ENCODE results near the gene KNDC1. TPM values are rescaled to one million over a fixed set of nuclear protein-coding genes. Genes with fewer than 3 reads are reported as not detected.

Gene KNDC1
- polyA plus RNA-seq, 1 donor (not counting 4 experiments of a cell fraction or from before 2014, with no cell fraction given): 0.20 TPM

GRCh38 chr10:133205146-133205545, 45.1 kb downstream of the KNDC1 start:
- FAIRE-seq (no peak), DNase-seq (ENCODE audit: low read depth, low spot score) (no peak)
- Histone ChIP-seq H3K4me2 (ENCODE audit: control insufficient read depth, extremely low read depth, insufficient read depth, low read depth, low read length) (no peak overlapping the region), H3K4me3 (ENCODE audit: control insufficient read depth in 2 of 3, extremely low read depth in 1 of 3, insufficient read depth in 2 of 3, low read depth in 1 of 3, low read length in 3 of 3) (no peak overlapping the region), H3K9ac (ENCODE audit: control insufficient read depth, extremely low read depth, insufficient read depth, low read length) (no peak overlapping the region), H3K9me1 (ENCODE audit: control insufficient read depth, extremely low read depth, insufficient read depth, low read length) (no peaks in the 10 kb centered on the region), H3K79me2 (ENCODE audit: control insufficient read depth, insufficient read depth, low read length) (no peaks in the 10 kb centered on the region), H3K36me3 (ENCODE audit: control insufficient read depth in 2 of 2, extremely low read depth in 1 of 2, insufficient read depth in 2 of 2, low read length in 2 of 2) (no peaks in the 10 kb centered on the region), H2AFZ (ENCODE audit: control insufficient read depth, low read length) (no peak overlapping the region), H3K9me3 (ENCODE audit: control insufficient read depth, low read depth, low read length) (no peaks in the 10 kb centered on the region), H3K27me3 (ENCODE audit: control insufficient read depth, extremely low read depth, insufficient read depth, low read length) (peaks cover 19% of the 10 kb centered on the region), H4K20me1 (ENCODE audit: control insufficient read depth, extremely low read depth, insufficient read depth, low read length) (no peaks in the 10 kb centered on the region), H3K27ac (ENCODE audit: control insufficient read depth, insufficient read depth, low read length) (no peak overlapping the region), H3K4me1 (ENCODE audit: control insufficient read depth, extremely low read depth, insufficient read depth, low read length) (no peaks in the 10 kb centered on the region)
- TF ChIP-seq CTCF (optimal IDR thresholded peaks at IDR 0.05 in 1 of 3, IDR thresholded peaks at IDR 0.05 in 1 of 3, conservative IDR thresholded peaks at IDR 0.05 in 1 of 3; ENCODE audit: extremely low read depth in 1 of 3, insufficient read depth in 2 of 3, low read length in 3 of 3): no peak
- no peak for TF ChIP-seq EZH2 (IDR thresholded peaks at IDR 0.05; ENCODE audit: low read length)
- dilution Hi-C loops (cut with MboI; ENCODE audit: extremely low pct_ligation_motif_present, low sequenced_read_pairs): no loop called here

- Histone ChIP-seq H4K20me1 (ENCODE audit: control insufficient read depth, extremely low read depth, insufficient read depth, low read length) (no peaks in the 10 kb centered on the region), H3K4me2 (ENCODE audit: control insufficient read depth, extremely low read depth, insufficient read depth, low read depth, low read length) (no peak overlapping the region), H3K9me3 (ENCODE audit: control insufficient read depth, low read depth, low read length) (no peaks in the 10 kb centered on the region), H3K36me3 (ENCODE audit: control insufficient read depth in 2 of 2, extremely low read depth in 1 of 2, insufficient read depth in 2 of 2, low read length in 2 of 2) (no peaks in the 10 kb centered on the region), H3K79me2 (ENCODE audit: control insufficient read depth, insufficient read depth, low read length) (no peaks in the 10 kb centered on the region), H3K27me3 (ENCODE audit: control insufficient read depth, extremely low read depth, insufficient read depth, low read length) (peaks cover 13% of the 10 kb centered on the region), H3K9me1 (ENCODE audit: control insufficient read depth, extremely low read depth, insufficient read depth, low read length) (no peaks in the 10 kb centered on the region), H3K4me3 (ENCODE audit: control insufficient read depth in 2 of 3, extremely low read depth in 1 of 3, insufficient read depth in 2 of 3, low read depth in 1 of 3, low read length in 3 of 3) (no peak overlapping the region), H3K4me1 (ENCODE audit: control insufficient read depth, extremely low read depth, insufficient read depth, low read length) (no peaks in the 10 kb centered on the region), H3K9ac (ENCODE audit: control insufficient read depth, extremely low read depth, insufficient read depth, low read length) (no peak overlapping the region), H3K27ac (ENCODE audit: control insufficient read depth, insufficient read depth, low read length) (no peak overlapping the region), H2AFZ (ENCODE audit: control insufficient read depth, low read length) (no peak overlapping the region)
- DNase-seq (ENCODE audit: low read depth, low spot score) (no peak), FAIRE-seq (no peak)
- dilution Hi-C loops (cut with MboI; ENCODE audit: extremely low pct_ligation_motif_present, low sequenced_read_pairs): no loop called here
- no peak for TF ChIP-seq CTCF (optimal IDR thresholded peaks at IDR 0.05 in 1 of 3, IDR thresholded peaks at IDR 0.05 in 1 of 3, conservative IDR thresholded peaks at IDR 0.05 in 1 of 3; ENCODE audit: extremely low read depth in 1 of 3, insufficient read depth in 2 of 3, low read length in 3 of 3)
Measured at GRCh38 chr10:133206356-133207040, 46.5 kb downstream of the KNDC1 start.
